ENCODE measurements around the gene THOC1.

DNA sequence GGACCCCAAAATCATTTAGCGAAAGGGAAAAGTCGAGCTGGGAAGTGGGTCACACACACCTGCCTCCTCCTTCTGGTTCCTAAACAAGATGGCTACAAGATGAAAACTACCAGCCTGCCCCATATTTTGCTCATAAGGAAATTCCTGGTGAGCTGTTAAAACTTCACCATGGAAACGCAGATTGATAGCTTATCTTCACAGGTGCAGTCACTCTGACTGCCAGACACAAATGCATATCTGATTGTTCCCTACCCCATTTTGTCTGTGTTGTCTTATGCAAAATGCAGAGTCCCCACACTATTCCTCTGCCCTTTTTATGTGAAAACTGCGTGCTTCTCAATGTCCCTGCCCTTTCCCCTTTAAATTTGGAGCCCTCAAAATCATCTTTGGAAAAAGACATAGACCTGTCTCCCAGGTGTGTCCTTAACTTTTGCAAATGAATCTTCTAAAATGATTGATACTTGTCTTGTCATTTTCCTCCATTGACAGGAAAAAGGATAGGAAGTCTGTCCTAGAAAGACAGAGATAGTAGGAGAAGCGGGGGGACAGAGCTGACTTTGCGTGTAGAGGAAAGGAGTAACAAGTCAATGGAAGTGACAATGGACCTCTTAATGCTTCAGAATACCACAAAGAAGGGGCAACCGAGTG is 38.9 kb upstream of the THOC1 start:
- TF ChIP-seq, protein P1, sequence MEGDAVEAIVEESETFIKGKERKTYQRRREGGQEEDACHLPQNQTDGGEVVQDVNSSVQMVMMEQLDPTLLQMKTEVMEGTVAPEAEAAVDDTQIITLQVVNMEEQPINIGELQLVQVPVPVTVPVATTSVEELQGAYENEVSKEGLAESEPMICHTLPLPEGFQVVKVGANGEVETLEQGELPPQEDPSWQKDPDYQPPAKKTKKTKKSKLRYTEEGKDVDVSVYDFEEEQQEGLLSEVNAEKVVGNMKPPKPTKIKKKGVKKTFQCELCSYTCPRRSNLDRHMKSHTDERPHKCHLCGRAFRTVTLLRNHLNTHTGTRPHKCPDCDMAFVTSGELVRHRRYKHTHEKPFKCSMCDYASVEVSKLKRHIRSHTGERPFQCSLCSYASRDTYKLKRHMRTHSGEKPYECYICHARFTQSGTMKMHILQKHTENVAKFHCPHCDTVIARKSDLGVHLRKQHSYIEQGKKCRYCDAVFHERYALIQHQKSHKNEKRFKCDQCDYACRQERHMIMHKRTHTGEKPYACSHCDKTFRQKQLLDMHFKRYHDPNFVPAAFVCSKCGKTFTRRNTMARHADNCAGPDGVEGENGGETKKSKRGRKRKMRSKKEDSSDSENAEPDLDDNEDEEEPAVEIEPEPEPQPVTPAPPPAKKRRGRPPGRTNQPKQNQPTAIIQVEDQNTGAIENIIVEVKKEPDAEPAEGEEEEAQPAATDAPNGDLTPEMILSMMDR (IDR thresholded peaks at IDR 0.05 in 4 of 5, conservative IDR thresholded peaks at IDR 0.05 in 1 of 5), result no peak
- TF ChIP-seq POLR2A (IDR thresholded peaks at IDR 0.05), result no peak
